ENCODE measurements around the gene CTBP1. TPM values are rescaled to one million over a fixed set of nuclear protein-coding genes. Genes with fewer than 3 reads are reported as not detected.
A peak's percentile ranks its signal among the peaks of the same experiment; 100 is the strongest.

The CTBP1 gene
- total RNA-seq, 1 experiment from 2014 or later, result 136 TPM

DNA sequence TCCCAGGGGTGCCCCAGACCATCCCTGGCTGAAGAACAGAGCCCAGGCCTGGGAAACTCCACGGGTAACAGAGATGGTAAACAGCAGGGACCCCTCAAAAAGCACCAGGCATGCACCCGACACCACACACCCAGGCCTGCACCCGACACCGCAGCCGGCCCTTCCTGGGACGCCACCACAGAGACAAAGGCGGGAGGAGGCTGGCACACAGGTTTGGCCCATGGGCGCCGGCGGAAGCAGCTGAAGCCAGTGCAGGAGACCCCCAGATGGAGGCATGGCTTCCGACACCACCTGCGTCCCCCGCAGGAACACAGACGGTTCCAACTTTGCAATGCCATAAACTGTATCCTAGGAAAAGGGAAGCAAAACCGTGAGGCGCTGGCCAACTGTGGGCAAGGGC lies 22.3 kb downstream of the CTBP1 start:
- H3K36me3 Mint-ChIP-seq (ENCODE audit: insufficient read depth in 1 of 3, low read depth in 3 of 3), result peaks cover 27 to 63% (median 60%) of the 10 kb centered on the region in 3 experiments
- H4K20me1 ChIP-seq (ENCODE audit: control insufficient read depth, insufficient read depth, insufficient read length), result no peaks in the 10 kb centered on the region

More for the DNA sequence above, 22.3 kb downstream of the CTBP1 start:
- no peak overlapping the region for H2AK5ac ChIP-seq (ENCODE audit: insufficient read length, low read length)
- Mint-ChIP-seq H3K9me3 (no peaks in the 10 kb centered on the region), H3K27ac (0 out of 7 replicates have a peak overlapping the region, but pooled peaks of 1 of the 3 experiments have one; percentile 49), H3K27me3 (ENCODE audit: low read depth) (no peaks in the 10 kb centered on the region), H3K4me3 (no peak overlapping the region), H3K4me1 (no peaks in the 10 kb centered on the region)
- TF ChIP-seq, protein P1, sequence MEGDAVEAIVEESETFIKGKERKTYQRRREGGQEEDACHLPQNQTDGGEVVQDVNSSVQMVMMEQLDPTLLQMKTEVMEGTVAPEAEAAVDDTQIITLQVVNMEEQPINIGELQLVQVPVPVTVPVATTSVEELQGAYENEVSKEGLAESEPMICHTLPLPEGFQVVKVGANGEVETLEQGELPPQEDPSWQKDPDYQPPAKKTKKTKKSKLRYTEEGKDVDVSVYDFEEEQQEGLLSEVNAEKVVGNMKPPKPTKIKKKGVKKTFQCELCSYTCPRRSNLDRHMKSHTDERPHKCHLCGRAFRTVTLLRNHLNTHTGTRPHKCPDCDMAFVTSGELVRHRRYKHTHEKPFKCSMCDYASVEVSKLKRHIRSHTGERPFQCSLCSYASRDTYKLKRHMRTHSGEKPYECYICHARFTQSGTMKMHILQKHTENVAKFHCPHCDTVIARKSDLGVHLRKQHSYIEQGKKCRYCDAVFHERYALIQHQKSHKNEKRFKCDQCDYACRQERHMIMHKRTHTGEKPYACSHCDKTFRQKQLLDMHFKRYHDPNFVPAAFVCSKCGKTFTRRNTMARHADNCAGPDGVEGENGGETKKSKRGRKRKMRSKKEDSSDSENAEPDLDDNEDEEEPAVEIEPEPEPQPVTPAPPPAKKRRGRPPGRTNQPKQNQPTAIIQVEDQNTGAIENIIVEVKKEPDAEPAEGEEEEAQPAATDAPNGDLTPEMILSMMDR (conservative IDR thresholded peaks at IDR 0.05), result no peak
- no peak overlapping the region for H3K9ac ChIP-seq (ENCODE audit: extremely low read depth, insufficient read length, low read length)
- no peaks in the 10 kb centered on the region for H3K23me2 ChIP-seq (ENCODE audit: insufficient read length, low read depth, low read length, poor library complexity, severe bottlenecking)
- WGBS (ENCODE audit: extremely low coverage, insufficient read length, low lambda C conversion rate), result no CpG with 5 or more reads among the region's 16 CpGs
- no peak overlapping the region for H2BK5ac ChIP-seq (ENCODE audit: insufficient read length, low read length)
- no peak overlapping the region for H2BK15ac ChIP-seq (ENCODE audit: low read depth, low read length)
- H3T11ph ChIP-seq (ENCODE audit: low read length), result no peak overlapping the region
- H3K27me3 ChIP-seq (ENCODE audit: insufficient read depth, low read length), result no peaks in the 10 kb centered on the region
- no peaks in the 10 kb centered on the region for H3K79me2 ChIP-seq (ENCODE audit: insufficient read depth, low read length)
- H3K27ac ChIP-seq (ENCODE audit: insufficient read length, low read depth, low read length), result no peak overlapping the region
- H2AFZ ChIP-seq (ENCODE audit: low read length), result no peak overlapping the region
- H2BK20ac ChIP-seq (ENCODE audit: low read depth, low read length, poor library complexity, severe bottlenecking), result no peak overlapping the region
- no peak for DNase-seq
- H3K9me3 ChIP-seq (ENCODE audit: control insufficient read depth, low read depth, low read length), result no peaks in the 10 kb centered on the region
- no peak overlapping the region for H3K56ac ChIP-seq (ENCODE audit: insufficient read length, low read depth, low read length)
- H4K5ac ChIP-seq (ENCODE audit: insufficient read length, low read depth, low read length), result no peak overlapping the region
- no peak overlapping the region for H4K8ac ChIP-seq (replicated peaks; ENCODE audit: insufficient read length, low read depth, low read length)
- H2BK12ac ChIP-seq (ENCODE audit: insufficient read length, low read depth, low read length), result no peak overlapping the region
- no peak overlapping the region for H4K91ac ChIP-seq (ENCODE audit: insufficient read length, low read depth, low read length)
- H3K23ac ChIP-seq (ENCODE audit: insufficient read length, low read depth, low read length), result no peak overlapping the region
- no peak overlapping the region for H2BK120ac ChIP-seq (ENCODE audit: low read depth, low read length, poor library complexity, severe bottlenecking)
- no peaks in the 10 kb centered on the region for H3K4me1 ChIP-seq (ENCODE audit: insufficient read depth, low read length)
- no peak overlapping the region for H3K14ac ChIP-seq (ENCODE audit: insufficient read depth, low read length)
- no peak overlapping the region for H3K4me2 ChIP-seq (ENCODE audit: insufficient read depth, insufficient read length, low read length)
- H3K18ac ChIP-seq (ENCODE audit: insufficient read length, low read depth, low read length), result no peak overlapping the region
- H3K4ac ChIP-seq (ENCODE audit: low read depth, low read length), result no peak overlapping the region
- no peaks in the 10 kb centered on the region for H3K79me1 ChIP-seq (ENCODE audit: insufficient read depth, low read depth, low read length, poor library complexity, severe bottlenecking)

Data from H9 (cell line).